GM18519 (cell line): Measurements from ENCODE around the gene LETM1.

Experiments
- ATAC-seq: cut with Tn5 transposase; IDR thresholded peaks from one replicate; pipeline ENCODE4 v1.9.1; 2021; ENCODE audit warnings: mild to moderate bottlenecking, moderate library complexity; ENCODE audit not compliant: unreplicated experiment, low FRiP score

LETM1 gene

DNA sequence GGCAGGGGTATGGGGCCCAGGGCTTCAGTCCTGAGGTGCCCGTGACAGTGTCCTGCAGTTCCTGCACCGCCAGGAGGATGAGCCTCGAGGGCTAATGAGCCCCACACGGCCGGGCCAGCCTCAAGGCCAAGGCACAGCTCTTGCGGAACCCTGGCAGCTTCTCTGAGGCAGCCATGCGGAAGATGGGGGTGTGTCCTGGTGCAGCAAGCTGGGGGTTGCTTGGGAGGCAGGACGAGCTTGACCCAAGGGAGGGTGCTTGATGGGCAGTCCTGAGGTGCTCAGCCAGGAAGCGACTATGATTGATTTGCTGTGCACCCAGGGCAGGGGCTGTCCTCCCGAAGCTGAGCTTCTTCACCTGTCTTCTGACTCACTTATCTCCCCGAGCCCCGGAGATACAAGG, 72.0 kb downstream of the LETM1 start:
- ATAC-seq: no peak

DNA sequence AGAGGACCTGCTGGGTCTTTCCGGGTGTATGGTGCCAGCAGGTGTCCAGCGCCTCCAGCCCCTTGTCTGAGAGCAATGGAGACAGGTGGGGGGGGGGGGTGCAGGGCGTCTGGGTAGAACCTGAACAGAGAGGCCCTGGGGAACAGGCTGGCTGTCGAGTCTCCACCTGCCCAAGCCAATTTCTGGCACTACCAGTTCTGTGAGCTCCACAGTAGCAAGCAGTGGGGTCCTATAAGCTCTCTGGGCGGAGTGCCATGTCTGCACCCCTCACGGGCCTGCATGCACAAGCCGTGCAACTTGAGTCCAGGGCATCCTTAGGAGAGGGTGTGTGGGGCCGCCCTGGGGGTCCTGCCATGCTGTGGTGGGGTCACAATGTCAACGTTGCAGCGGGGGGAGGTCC, 72.9 kb downstream of the LETM1 start:
- ATAC-seq: no peak

DNA sequence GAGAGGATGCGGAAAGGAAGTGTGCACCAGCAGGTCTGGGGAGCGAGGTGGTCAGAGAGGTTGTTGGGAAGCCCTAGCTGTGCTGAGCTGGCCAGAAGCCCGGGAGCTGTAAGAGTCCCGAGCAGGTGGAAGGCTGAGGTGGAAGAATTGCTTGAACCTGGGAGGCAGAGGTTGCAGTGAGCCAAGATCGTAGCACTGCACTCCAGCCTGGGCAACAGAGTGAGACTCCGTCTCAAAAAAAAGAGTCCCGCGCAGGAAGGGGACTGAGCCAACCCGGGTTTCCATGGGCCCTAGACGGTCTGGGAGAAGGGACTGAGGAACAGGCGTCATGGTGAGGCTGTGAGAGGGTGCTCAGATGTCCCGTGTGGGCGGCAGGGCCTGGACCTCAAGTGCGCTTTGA, 75.5 kb downstream of the LETM1 start:
- no peak for ATAC-seq

DNA sequence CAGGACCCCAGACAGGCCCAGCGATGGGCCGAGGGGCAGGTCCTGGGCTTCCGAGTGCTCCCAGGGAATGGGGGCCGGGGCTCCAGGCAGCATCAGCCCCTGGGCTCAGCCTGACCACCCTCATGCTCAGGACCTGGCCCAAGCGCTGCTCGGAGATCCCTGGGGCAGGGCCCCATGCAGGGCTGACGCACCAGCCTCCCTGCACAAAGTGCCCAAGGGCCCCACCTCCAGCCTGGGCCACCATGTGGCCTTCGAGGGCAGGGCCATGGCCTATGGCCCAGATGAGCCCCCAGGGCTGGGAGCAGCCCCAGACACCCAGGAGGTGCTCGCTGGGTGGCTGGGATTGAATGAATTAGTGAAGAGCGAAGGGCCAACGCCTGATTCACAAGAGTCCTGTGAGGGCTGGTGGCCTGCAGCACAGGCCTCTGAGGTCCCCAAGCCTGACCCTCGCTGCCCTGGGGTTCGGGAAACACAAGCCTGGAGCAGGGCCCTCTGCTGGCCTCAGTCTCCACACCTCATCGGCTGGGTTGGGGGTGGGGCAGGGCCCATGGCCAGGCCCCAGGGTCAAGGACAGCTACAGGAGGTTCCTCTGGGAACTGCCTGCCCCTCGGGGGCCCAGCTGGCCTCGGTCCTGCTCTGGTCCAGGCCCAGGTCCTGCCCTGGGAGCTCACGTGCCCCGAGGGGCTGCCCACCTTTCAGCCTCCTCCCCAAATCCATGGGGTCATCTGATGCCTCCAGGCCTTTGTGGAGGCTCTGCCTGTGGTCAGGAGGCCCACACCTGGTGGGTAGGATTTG, 76.2 kb downstream of the LETM1 start:
- no peak for ATAC-seq

DNA sequence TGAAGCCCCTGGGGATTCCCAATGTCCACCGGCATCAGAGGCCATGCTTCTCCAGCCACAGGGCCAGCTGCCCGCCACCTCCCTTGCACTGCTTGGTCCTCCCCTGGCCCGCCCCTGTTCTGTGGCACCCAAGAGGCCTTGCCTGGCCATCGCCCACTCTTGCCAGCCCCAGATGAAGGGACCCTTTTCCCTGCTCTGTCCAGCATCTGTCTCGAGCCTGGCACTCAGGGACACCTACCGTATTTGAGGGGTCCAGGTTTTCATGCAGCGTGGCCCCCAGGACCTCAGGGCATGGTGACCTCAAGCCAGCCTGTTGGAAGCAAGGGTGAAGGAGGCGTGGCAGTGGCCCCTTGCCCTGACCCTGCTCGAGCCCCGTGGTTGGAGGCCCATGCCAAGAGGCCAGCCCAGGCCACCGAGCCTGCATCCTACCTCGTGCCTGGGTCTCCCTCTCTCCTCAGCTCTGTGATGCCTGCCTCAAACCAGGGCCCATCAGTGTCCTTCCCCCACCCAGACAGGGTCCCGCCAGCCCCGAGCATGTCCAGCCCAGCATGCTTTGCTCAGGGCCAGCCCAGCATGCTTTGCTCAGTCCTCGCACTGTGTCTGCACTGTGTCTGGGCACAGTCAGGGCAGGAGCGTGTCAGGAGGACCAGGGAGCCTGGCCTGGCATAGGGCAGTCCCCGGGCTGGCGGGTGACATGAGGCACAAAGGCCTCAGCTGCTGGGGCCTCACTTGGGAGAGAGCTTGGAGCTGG, 77.1 kb downstream of the LETM1 start:
- ATAC-seq: no peak

DNA sequence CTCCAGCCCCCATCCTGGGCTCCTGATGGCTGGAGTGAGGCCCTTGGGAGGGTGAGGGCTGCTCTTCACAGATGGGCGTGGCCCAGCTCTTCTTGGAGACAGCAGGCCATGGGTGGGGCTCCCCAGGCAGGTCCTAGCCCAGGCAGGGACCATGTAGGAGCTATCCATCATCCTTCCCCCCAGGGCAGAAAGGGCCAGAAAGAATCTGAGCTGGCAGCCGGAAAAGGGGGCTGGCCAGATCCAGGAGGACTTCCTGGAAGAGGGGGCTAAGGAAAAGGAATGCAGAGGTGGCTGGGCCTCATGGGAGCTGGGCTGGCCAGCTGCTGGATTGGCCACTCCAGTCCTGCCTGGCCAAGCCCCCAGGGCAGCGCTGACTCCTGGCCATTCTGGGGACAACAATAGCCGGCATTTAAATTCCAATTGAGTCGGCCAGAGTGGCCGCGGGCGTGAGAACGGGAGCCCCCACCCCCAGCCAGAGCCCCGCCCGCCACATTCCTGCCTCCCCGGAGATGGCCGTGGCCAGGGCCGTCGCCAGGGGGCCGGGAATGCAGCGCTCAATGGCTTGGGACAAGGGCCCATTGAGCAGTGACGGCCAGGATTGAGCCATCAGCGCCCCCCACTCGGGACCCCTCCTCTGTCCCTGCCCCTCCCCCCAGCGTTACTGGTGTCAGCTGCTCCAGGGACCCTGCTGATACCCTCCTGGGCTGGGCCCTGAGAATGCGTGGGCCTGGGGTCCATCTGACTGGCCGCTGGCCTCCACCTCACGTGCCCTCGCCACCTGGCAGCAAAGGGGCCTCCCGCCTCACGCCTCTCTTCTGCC, 77.9 kb downstream of the LETM1 start:
- ATAC-seq: no peak

DNA sequence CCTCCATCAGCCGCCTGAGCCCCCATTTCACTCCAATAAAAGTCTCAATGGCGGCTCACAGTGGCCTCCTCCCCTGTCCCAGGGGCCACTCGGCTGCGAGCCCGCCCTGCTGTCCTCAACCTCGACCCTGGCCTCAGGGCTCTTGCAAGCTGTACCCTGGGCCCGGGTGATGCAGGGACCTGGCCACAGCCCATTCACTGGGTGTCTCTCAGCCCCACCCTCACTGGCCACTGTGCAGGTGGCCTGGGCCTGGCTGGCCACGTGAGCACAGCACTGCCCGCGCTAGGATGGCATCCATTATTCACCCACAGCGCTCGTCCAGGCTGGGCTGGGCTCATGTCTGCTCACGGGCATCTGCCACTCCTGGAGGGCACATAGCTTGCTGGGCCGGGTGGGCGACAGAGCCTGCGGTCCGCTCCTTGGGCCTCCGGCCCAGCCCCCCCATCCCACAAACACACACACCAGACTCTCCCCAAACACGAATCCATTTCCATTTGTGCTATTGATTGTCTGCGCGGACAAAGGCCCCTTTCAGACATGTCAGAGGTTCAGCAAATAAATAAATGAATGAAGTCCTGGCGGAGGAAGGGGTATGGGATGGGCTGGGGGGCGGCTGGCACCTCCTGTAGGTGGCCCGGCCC, 79.3 kb downstream of the LETM1 start:
- no peak for ATAC-seq

DNA sequence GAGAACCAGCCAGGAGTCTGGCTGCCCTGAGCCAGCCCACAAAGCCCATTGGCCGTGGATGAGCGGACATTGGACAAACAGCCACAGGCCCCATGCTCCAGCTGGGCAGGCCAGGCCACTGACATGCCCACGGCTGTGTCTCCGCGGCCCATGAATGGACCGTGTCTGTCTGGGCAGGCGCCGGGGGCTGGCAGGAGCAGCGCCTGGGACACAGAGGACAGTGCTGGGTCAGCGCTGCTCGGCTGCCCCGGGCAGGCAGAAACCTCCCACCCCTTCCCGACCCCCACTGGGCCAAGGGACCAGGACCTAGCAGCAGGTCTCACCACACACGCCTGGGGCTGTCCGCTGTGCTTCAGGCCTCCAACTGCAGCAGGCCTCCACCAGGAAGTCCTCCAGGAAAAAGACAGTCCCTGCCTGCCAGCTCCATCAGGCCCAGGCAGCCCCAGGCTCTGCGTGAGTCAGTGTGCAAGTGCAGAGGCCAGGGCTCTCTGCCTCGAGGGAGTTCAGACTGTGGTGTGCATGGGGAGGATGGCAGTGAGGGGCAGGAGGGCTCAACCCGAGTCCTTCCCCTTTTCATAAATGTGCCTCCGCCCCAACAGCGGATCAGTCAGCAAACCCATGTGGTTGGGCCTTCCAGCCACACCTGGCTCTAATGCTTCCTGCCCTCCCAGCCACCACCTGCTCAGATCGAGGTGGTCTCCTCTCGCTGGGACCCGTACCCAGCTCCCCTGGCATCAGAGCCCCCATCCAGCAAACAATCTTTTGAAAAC, 80.0 kb downstream of the LETM1 start:
- no peak for ATAC-seq

DNA sequence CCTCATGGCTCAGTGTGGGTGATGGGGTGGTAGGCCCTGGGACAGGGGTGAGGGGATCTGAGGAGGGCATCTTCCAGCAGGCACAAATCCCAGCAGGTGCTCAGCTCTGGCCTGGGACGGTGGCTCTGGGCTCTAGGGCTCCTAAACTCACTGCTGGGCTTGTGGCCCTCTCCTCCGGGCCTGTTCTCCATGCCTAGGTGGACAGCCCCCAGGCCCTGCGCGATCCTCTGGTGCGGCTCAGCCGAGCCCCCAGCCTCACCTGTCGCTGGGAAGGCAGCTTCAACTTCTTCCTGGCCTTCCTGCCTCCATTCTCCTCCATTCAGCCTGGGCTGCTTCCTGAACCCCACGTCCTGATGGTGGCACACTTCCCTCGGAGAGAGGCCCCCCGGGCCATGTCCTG, 82.2 kb downstream of the LETM1 start:
- no peak for ATAC-seq

DNA sequence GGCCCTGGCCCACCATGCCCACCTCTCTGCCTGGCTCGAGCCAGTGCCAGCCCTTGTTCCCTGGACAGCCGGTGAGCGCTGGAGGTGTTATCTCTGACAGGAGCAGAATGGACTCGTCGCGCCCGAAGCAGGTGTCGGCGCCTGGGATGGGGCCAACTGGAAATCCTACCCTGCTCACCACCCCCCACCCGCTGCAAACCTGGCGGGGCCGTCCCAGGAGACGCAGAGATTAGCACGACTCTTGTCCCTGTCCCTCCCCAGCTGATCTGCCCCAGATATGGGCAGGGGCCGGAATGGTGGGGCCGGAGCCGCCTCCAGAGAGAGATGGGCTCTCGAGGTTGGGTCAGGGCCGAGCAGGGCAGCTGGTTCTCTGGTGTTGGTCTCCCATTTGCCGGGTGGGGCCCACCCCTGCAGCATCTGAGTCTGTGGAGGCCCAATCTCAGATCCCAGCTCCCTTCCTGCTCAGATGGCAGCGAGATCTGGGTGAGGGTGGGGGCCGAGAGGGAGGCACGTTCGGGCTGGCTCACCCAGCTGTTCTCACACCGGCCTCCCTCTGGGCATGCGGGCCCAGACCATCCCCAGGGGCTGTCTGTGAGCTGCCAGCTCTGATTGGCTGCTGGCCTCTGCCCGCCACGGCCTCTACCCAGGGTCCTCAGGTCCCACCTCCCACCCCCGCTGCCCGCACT, 83.0 kb downstream of the LETM1 start:
- no peak for ATAC-seq

DNA sequence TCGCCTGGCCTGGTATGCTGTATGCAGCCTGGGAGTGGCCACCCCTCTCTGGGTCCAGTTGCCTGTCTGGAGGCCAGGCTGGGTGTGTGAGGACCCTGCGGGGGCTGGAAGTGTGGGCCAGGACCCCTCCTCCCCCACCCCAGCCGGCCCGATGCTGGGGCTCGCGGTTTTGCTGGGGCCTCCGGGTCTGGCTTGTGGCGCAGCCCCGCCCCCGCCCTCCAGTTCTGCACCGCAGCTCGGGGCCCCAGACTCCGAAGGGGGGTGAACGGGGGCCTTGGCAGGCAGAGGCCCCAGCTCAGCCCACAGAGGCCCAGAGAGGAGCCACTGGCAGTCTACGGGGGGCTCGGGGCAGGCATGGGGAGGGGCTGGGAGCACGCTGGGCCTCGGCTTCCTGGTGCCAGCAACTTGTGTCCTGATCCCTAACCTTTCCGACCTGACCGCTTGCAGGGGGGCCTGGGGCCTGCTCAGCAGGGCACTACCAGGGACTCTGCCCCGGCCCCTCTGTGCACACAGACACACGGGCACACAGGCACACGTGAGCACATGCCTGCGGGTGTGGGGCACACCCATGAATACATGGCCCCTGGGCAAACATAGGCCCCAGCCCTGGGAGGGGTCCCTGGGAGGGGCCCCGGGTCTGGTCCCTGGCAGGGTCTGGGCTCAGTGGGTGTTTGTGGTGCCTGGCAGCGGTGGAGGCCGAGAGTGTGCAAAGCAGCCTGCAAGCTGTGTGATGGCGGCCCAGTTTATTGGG, 84.2 kb downstream of the LETM1 start:
- ATAC-seq: no peak

DNA sequence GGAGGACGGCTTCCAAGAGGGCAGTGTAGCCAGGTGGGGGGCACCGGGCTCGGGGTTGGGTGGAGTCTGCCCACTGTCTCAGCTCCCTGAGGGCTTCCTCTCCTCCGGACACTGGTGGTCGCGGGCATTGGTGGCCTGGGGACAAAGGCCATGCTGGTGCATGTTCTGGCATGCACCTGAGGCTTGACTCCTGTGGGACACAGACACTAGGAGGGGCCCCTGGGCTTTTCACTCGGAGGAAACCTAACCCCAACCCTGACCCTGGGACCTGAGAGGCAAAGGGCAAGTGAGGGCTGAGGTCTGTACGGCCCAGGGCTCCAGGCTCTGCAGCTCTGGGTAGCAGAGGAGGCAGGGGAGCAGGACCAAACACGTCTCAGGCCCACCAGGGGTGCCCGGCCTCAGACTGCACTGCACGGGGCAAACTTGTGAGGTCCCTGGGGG, 85.1 kb downstream of the LETM1 start:
- ATAC-seq: no peak

DNA sequence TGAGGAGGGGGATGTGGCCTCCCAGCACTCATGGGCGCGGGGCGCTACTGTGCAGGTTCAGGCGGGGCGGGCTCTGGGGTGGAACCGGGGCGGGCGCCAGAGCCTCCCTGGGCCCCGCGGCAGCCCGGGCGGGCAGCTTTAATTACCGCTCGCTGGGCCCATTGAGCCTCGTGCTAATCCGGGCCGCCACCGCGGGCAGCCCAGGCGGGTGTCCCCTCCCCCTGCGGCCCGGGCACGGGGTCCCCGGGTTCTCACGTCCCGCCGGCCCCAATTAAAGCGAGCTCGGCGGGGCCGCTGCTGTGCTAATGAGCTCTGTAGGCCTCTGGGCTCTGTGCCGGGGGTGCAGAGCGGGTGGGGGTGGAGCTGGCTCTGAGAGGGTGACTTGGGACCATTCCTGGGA, 85.7 kb downstream of the LETM1 start:
- ATAC-seq: no peak

DNA sequence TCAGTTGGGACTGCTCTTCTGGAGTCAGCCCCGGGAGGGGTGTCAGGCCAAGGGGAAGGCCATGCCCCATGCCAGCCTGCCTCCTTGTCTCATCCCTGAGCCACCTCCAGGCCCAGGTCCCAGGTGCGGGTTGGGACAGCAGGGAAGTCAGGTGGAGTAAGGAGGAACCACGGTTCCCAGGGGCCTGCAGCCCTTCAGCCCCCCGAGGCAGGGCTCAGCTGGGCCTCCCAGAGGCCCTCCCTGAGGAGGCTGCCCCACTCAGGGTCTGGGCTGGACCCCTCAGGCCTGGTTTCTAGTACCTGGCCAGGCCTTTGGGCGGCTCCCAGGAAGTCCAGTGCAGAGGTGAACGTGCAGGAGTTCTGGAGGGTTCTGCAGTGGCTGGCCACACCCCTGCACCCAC, 86.3 kb downstream of the LETM1 start:
- no peak for ATAC-seq

DNA sequence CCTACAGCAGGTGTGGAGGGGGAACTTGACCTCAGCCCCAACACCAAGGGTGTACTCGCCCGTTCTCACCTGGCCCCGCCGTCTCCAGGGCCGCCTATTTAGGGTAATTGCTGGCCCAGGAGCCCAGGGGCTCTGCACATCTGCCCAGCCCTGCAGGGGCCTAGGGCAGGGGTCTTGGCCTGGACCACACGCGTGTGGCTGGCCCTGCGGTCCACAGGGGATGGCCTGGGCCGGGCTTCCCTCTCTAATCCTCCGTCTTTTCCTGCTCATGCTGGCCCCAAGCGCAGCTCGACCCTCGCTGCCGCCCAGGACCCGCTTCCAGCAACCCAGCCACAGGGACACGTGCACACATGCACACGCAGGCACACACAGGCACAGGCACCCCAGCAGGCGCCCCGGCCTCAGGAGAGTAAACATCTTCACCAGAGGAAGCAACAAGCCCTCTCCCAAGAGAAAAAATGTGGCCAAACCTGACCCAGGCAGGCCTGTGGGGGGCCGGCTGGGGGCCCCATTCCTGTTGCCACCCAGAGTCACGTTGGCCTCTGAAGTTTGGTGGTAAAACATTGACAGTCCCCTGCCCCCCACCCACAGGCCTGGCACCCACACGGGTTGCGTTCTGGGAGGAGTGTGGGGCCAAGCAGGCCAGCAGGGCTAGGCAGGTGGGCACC, 87.5 kb downstream of the LETM1 start:
- ATAC-seq: no peak

DNA sequence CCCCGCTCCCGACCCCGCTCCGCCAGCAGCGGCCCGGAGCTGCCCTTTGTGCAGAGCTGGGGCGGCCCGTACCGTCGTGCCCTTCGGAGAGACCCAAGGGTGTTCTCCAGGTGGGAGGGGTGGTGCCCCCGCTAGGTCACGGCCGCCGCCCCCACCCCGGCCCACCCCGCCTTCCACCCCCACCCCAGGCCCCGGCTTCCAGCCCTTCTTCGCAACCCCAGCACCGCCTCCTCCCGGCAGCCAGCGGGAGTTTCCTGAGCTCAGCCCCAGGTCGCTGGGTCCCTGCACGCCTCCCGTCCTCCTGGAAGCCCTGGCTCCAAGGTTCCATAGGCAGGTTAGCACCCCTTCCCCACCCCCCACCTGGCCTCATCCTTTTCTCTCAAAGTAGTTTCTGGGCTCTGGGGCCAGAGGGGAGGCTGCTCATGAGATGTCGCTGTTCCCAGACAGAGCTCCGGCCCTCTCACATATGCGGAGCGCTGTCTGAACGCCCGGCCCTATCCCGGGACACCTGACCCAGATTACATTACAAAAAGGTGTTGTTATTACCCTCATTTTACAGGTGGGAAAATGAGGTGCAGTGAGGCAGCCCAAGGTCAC, 88.1 kb downstream of the LETM1 start:
- no peak for ATAC-seq

DNA sequence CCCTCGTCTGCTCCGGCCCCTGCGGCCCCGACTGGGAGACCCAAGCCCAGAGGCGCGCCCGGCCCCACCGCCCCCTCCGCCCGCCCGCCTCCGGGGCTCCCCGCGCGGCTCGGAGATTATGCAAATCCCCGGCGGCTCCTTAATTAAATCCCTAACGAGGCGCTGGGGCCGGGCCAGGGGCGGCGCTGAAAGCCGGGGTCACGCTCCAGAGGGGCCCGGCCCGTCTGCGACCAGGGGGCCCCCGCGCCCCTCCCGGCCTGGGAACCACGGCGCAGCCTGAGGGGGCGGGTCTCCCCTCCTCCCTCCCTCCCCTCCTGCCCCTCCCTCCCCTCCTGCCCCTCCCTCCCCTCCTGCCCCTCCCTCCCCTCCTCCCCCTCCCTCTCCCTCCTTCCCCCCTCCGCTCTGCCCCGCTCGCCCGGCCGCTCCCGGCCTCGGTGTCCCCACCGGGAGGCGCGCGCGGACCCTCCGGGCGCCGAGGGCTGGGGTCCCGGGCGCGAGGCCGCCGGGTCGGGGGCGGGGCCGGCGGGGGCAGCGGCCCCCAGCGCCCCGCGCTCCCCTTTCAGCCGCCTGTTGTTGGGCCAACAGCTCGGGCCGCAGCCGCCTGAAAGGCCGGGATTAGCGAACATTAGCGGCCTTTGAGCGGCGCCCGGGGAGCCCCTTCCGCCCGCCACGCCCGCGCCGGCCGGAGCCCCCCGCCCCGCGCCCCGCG, 88.7 kb downstream of the LETM1 start:
- ATAC-seq: no peak
